Breast epithelium (tissue), 3 donors: Measurements from ENCODE around the gene HAPSTR1.

Experiments
- POLR2A ChIP-seq: fragments of 450-650 bp; IDR thresholded peaks from one replicate; pipeline ENCODE4 v1.6.1; 2016; ENCODE audit warnings: antibody characterized with exemption, mild to moderate bottlenecking, moderate library complexity
- POLR2AphosphoS5 ChIP-seq, 3 donors: sonication (generic); formaldehyde crosslinking; IDR thresholded peaks; one replicate each; pipeline ENCODE4 v1.6.1; 2017; ENCODE audit warnings: antibody characterized with exemption in 3 of 3
- TF ChIP-seq, protein P1 (sequence below), 3 donors: fragments of 450-650 bp; IDR thresholded peaks; one replicate each; pipeline ENCODE4 v1.5.1; 2016 to 2017; ENCODE audit warnings: antibody characterized with exemption in 3 of 3, mild to moderate bottlenecking in 3 of 3, moderate library complexity in 3 of 3

DNA sequence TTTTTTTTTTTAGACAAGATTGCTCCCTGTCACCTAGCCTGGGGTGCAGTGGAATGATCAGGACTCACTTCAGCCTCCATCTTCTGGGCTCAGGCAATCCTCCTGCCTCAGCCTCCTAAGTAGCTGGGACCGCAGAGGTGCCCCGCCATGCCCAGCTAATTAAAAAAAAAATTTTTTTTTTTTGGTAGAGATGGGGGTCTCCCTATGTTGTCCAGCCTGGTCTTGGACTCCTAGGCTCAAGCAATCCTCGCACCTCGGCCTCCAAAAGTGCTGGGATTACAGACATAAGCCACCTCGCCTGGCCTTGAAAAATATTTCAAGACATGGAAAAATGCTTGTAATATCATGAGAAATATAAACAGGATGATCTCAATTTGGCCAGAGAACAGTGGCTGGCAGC, 42.9 kb downstream of the HAPSTR1 start:
- TF ChIP-seq, protein P1, sequence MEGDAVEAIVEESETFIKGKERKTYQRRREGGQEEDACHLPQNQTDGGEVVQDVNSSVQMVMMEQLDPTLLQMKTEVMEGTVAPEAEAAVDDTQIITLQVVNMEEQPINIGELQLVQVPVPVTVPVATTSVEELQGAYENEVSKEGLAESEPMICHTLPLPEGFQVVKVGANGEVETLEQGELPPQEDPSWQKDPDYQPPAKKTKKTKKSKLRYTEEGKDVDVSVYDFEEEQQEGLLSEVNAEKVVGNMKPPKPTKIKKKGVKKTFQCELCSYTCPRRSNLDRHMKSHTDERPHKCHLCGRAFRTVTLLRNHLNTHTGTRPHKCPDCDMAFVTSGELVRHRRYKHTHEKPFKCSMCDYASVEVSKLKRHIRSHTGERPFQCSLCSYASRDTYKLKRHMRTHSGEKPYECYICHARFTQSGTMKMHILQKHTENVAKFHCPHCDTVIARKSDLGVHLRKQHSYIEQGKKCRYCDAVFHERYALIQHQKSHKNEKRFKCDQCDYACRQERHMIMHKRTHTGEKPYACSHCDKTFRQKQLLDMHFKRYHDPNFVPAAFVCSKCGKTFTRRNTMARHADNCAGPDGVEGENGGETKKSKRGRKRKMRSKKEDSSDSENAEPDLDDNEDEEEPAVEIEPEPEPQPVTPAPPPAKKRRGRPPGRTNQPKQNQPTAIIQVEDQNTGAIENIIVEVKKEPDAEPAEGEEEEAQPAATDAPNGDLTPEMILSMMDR (IDR thresholded peaks at IDR 0.05): no peak
- TF ChIP-seq POLR2A (no peak), POLR2AphosphoS5 (IDR thresholded peaks at IDR 0.05) (no peak)
